SK-N-SH (cell line): Measurements from ENCODE around the gene STT3B. TPM values are rescaled to one million over a fixed set of nuclear protein-coding genes. Genes with fewer than 3 reads are reported as not detected.

Experiments
- CTCF ChIA-PET: fragments of 300-600, 350-600 bp; formaldehyde crosslinking; extraction: SDS; loops from one replicate; lab custom pipeline; 2021; lab: Yijun Ruan, JAX
- POLR2A ChIA-PET: fragments of 350-600 bp; sonication (Branson Sonifier 250); formaldehyde crosslinking; extraction: SDS; loops from one replicate; lab custom pipeline; 2020; ENCODE audit warnings: antibody characterized with exemption, inconsistent platforms; lab: Yijun Ruan, JAX
- DNase-seq: peaks from one replicate; pipeline ENCODE4 v3.0.0; 2012
- H2AFZ ChIP-seq: fragments of 200-600 bp; sonication (generic); 2 replicates; pipeline ENCODE4 v1.8.1; 2016; ENCODE audit warnings: antibody characterized with exemption, mild to moderate bottlenecking, low read depth
- H3F3A ChIP-seq: fragments of 200-600 bp; sonication (generic); replicated peaks from 2 replicates; pipeline ENCODE3; 2016; ENCODE audit warnings: antibody characterized with exemption, mild to moderate bottlenecking; ENCODE audit not compliant: insufficient read depth
- H3K27ac ChIP-seq, 2 experiments: fragments of 200-500 bp in 1 of 2; fragments of 200-600 bp in 1 of 2; sonication (Bioruptor generic) in 1 of 2; sonication (generic), shearing (Covaris generic) in 1 of 2; 2 replicates each; pipeline versions ENCODE4 v1.5.1 to v1.6.1; 2014 to 2016; ENCODE audit warnings: low read depth in 2 of 2, inconsistent platforms in 1 of 2, low read length in 1 of 2, mild to moderate bottlenecking in 1 of 2, mixed read lengths in 1 of 2
- H3K27me3 ChIP-seq: fragments of 200-600 bp; sonication (generic), shearing (Covaris generic); 2 replicates; pipeline ENCODE4 v1.6.1; 2016; ENCODE audit warnings: mixed run types; ENCODE audit not compliant: insufficient read depth
- H3K36me3 ChIP-seq, 2 experiments: fragments of 200-500 bp in 1 of 2; fragments of 200-600 bp in 1 of 2; sonication (Bioruptor generic) in 1 of 2; sonication (generic) in 1 of 2; replicated peaks in 1 of 2; 2 replicates each; pipeline versions ENCODE3 to v1.5.1; 2014 to 2016; ENCODE audit warnings: low read length in 1 of 2, mild to moderate bottlenecking in 1 of 2; ENCODE audit not compliant: insufficient read depth in 2 of 2, control insufficient read depth in 1 of 2
- H3K4me1 ChIP-seq, 2 experiments: fragments of 200-500 bp in 1 of 2; fragments of 200-600 bp in 1 of 2; sonication (Bioruptor generic) in 1 of 2; sonication (generic), shearing (Covaris generic) in 1 of 2; 2 replicates each; pipeline versions ENCODE4 v1.5.1 to v1.6.1; 2014 to 2016; ENCODE audit warnings: low read depth in 1 of 2, low read length in 1 of 2, mixed run types in 1 of 2; ENCODE audit not compliant: insufficient read depth in 2 of 2, control insufficient read depth in 1 of 2
- H3K4me2 ChIP-seq: fragments of 200-600 bp; sonication (generic), shearing (Covaris generic); 2 replicates; pipeline ENCODE4 v1.6.1; 2017; ENCODE audit warnings: mixed run types
- H3K4me3 ChIP-seq, 2 experiments: fragments of 200-500 bp in 1 of 2; fragments of 200-600 bp in 1 of 2; sonication (Bioruptor generic) in 1 of 2; sonication (generic), shearing (Covaris generic) in 1 of 2; 2 replicates each; pipeline versions ENCODE4 v1.5.1 to v1.8.1; 2014 to 2016; ENCODE audit warnings: low read depth in 2 of 2, inconsistent platforms in 1 of 2, low read length in 1 of 2, mild to moderate bottlenecking in 1 of 2, mixed read lengths in 1 of 2, moderate library complexity in 1 of 2
- H3K79me2 ChIP-seq: fragments of 200-600 bp; sonication (generic); 2 replicates; pipeline ENCODE4 v1.8.1; 2017; ENCODE audit warnings: mild to moderate bottlenecking; ENCODE audit not compliant: insufficient read depth
- H3K9ac ChIP-seq: fragments of 200-600 bp; sonication (generic); 2 replicates; pipeline ENCODE4 v1.6.1; 2017; ENCODE audit warnings: mixed run types
- H3K9me2 ChIP-seq: fragments of 200-600 bp; sonication (generic); 2 replicates; pipeline ENCODE4 v1.6.1; 2017; ENCODE audit warnings: mixed run types
- H3K9me3 ChIP-seq: fragments of 200-600 bp; sonication (generic); 2 replicates; pipeline ENCODE4 v1.6.1; 2017; ENCODE audit warnings: mixed run types, mild to moderate bottlenecking, moderate library complexity
- H4K20me1 ChIP-seq: fragments of 200-600 bp; sonication (generic); 2 replicates; pipeline ENCODE4 v1.6.1; 2017; ENCODE audit warnings: mild to moderate bottlenecking, mixed run types; ENCODE audit not compliant: insufficient read depth
- CHD2 ChIP-seq: fragments of 150-350 bp; IDR thresholded peaks from 2 replicates; pipeline ENCODE4 v1.6.1; 2018; ENCODE audit warnings: low read length; ENCODE audit not compliant: partially characterized antibody
- ELF1 ChIP-seq: IDR thresholded peaks from 2 replicates; pipeline ENCODE4 v1.4.0; 2012
- EP300 ChIP-seq, 2 experiments: IDR thresholded peaks; 2 replicates each; pipeline versions ENCODE4 v1.4.0 to v1.6.1; 2012; ENCODE audit warnings: borderline replicate concordance in 1 of 2, low read depth in 1 of 2, low read length in 1 of 2
- EZH2phosphoT487 ChIP-seq: fragments of 200-600 bp; sonication (generic); IDR thresholded peaks from 2 replicates; pipeline ENCODE4 v1.6.1; 2017; ENCODE audit warnings: low read depth, mixed run types, mild to moderate bottlenecking, antibody characterized with exemption, moderate library complexity, borderline replicate concordance
- FOSL2 ChIP-seq: IDR thresholded peaks from 2 replicates; pipeline ENCODE4 v1.4.0; 2012; ENCODE audit warnings: low read depth, mild to moderate bottlenecking, moderate library complexity, borderline replicate concordance
- FOXJ3 ChIP-seq: sonication (generic); formaldehyde crosslinking; IDR thresholded peaks from 2 replicates; pipeline ENCODE4 v1.5.1; 2020; ENCODE audit warnings: mild to moderate bottlenecking, missing genetic modification reagents
- GABPA ChIP-seq: IDR thresholded peaks from 2 replicates; pipeline ENCODE4 v1.4.0; 2012; ENCODE audit warnings: low read depth, mild to moderate bottlenecking
- GATA2 ChIP-seq: sonication (generic); formaldehyde crosslinking; IDR thresholded peaks from 2 replicates; pipeline ENCODE4 v1.5.0; 2020; ENCODE audit warnings: mild to moderate bottlenecking, missing genetic modification reagents
- IRF3 ChIP-seq: fragments of 150-350 bp; IDR thresholded peaks from 2 replicates; pipeline ENCODE4 v1.6.1; 2016; ENCODE audit warnings: mild to moderate bottlenecking, low read depth, low read length
- MXI1 ChIP-seq: IDR thresholded peaks from 2 replicates; pipeline ENCODE4 v1.6.1; 2012; ENCODE audit warnings: mild to moderate bottlenecking, low read depth, low read length, improper control_type of control experiment
- NFIC ChIP-seq: IDR thresholded peaks from 2 replicates; pipeline ENCODE4 v1.4.0; 2012; ENCODE audit warnings: borderline replicate concordance
- NRF1 ChIP-seq: IDR thresholded peaks from 2 replicates; pipeline ENCODE4 v1.6.1; 2012; ENCODE audit warnings: low read depth, mild to moderate bottlenecking, low read length
- POLR2AphosphoS5 ChIP-seq: IDR thresholded peaks from 2 replicates; pipeline ENCODE4 v1.6.1; 2012; ENCODE audit warnings: low read depth, low read length
- RXRA ChIP-seq: IDR thresholded peaks from 2 replicates; pipeline ENCODE4 v1.4.0; 2012; ENCODE audit warnings: low read depth, mild to moderate bottlenecking, borderline replicate concordance
- USF2 ChIP-seq: fragments of 150-350 bp; IDR thresholded peaks from 2 replicates; pipeline ENCODE4 v1.6.1; 2017; ENCODE audit warnings: antibody characterized with exemption, low read length, low read depth, borderline replicate concordance
- WGBS: methylation state at CpG from one replicate; pipeline ENCODE4 v1.1.6; 2017; ENCODE audit warnings: low lambda C conversion rate; 5-methylcytosine and 5-hydroxymethylcytosine counted together
- polyA plus RNA-seq, 3 experiments: library from polyadenylated mRNA; depleted of rRNA; stranded (reverse); fragments of >200 nt; gene quantifications; 2 replicates each; pipeline ENCODE4 v1.2.3, GENCODE V29; 2012
- TF ChIP-seq, protein P1 (sequence below): IDR thresholded peaks from 2 replicates; pipeline ENCODE4 v1.4.0; 2012; ENCODE audit warnings: low read depth, borderline replicate concordance
- TF ChIP-seq, protein P2 (sequence below): IDR thresholded peaks from 2 replicates; pipeline ENCODE4; 2012

Gene STT3B
- polyA plus RNA-seq, 1 of the 3 experiments (the other 2 are of a cell fraction) = 27.9 TPM

DNA sequence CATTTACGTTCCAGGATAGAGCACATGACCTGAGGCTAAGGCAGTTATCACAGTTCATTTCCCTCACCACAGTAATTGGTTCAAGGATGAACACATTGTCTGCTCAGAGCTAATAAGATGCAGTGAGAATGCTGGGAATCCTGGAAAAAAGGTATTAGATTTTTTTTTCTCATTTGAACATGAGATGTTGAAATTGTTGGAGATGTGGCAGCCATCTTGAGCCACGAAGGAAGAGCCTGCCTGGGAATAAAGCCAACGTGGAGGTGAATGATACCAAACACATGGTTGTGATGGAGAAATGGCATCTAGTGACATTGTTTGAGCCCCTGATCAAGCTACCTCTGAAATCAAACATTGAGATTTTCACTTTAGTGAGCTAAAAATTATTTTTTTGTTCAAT, 16.0 kb upstream of the STT3B start (continued):
- TF ChIP-seq CHD2 (no peak), RXRA (no peak), ELF1 (no peak), MXI1 (no peak), USF2 (no peak), NFIC (no peak), FOXJ3 (CRISPR knock-in tag) (no peak)
- TF ChIP-seq, protein P1, sequence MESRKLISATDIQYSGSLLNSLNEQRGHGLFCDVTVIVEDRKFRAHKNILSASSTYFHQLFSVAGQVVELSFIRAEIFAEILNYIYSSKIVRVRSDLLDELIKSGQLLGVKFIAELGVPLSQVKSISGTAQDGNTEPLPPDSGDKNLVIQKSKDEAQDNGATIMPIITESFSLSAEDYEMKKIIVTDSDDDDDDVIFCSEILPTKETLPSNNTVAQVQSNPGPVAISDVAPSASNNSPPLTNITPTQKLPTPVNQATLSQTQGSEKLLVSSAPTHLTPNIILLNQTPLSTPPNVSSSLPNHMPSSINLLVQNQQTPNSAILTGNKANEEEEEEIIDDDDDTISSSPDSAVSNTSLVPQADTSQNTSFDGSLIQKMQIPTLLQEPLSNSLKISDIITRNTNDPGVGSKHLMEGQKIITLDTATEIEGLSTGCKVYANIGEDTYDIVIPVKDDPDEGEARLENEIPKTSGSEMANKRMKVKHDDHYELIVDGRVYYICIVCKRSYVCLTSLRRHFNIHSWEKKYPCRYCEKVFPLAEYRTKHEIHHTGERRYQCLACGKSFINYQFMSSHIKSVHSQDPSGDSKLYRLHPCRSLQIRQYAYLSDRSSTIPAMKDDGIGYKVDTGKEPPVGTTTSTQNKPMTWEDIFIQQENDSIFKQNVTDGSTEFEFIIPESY = no peak
- TF ChIP-seq, protein P2, sequence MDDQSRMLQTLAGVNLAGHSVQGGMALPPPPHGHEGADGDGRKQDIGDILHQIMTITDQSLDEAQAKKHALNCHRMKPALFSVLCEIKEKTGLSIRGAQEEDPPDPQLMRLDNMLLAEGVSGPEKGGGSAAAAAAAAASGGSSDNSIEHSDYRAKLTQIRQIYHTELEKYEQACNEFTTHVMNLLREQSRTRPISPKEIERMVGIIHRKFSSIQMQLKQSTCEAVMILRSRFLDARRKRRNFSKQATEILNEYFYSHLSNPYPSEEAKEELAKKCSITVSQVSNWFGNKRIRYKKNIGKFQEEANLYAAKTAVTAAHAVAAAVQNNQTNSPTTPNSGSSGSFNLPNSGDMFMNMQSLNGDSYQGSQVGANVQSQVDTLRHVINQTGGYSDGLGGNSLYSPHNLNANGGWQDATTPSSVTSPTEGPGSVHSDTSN = no peak

DNA sequence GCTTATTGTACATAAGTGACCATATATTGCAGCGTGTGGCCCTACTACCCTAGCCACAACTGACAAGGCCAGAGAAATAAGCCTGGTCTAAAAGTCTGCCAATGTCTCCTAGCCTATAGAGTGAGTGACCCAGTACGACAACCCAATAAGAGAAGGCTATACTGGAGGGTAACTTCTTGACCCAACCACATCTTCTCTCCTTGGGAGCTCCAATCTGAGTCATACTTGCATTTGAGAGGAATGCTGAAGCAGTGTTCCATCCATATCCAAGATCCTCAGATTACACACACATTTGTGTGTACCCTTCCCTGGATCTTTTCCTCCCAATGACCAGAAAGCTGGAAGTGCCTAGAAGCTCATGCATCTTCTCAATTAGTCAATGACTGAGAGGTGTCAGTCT, 11.3 kb upstream of the STT3B start:
- Histone ChIP-seq H4K20me1 (no peaks in the 10 kb centered on the region), H3K4me3 (no peak overlapping the region), H3K27ac (no peak overlapping the region), H3K9ac (no peak overlapping the region), H3K9me2 (no peaks in the 10 kb centered on the region), H3K27me3 (no peaks in the 10 kb centered on the region), H3K36me3 (no peaks in the 10 kb centered on the region), H3F3A (no peaks in the 10 kb centered on the region), H2AFZ (no peak overlapping the region), H3K79me2 (no peaks in the 10 kb centered on the region), H3K4me1 (no peaks in the 10 kb centered on the region; a peak in 1 of 4 replicates), H3K4me2 (no peak overlapping the region), H3K9me3 (no peaks in the 10 kb centered on the region)
- TF ChIP-seq USF2 = no peak
- TF ChIP-seq GATA2 (CRISPR knock-in tag) = no peak
- TF ChIP-seq ELF1 = no peak
- no peak for TF ChIP-seq MXI1
- no peak for TF ChIP-seq NRF1
- TF ChIP-seq FOSL2 = no peak
- no peak for TF ChIP-seq EP300 (IDR thresholded peaks at IDR 0.05; ENCODE audit: borderline replicate concordance in 1 of 2, low read depth in 1 of 2, low read length in 1 of 2)
- no peak for TF ChIP-seq EZH2phosphoT487
- no peak for TF ChIP-seq POLR2AphosphoS5
- no peak for TF ChIP-seq IRF3
- TF ChIP-seq GABPA = no peak
- CTCF ChIA-PET = interaction anchor here (1.6 kb wide), 1 partner anchor 25 kb away, joined by 4 read pairs; no protein-coding TSS in a partner anchor
- 40% methylated on average over 1 of the region's 2 CpGs for WGBS
- POLR2A ChIA-PET = interaction anchor here (1.3 kb wide), 1 partner anchor 11 kb away, joined by 5 read pairs; the partner anchor contains the start of gene STT3B
- DNase-seq = no peak
